Suprapubic skin (tissue), 4 donors: Measurements from ENCODE around the gene TMEM89. TPM values are rescaled to one million over a fixed set of nuclear protein-coding genes. Genes with fewer than 3 reads are reported as not detected.

Experiments used
- DNase-seq, 2 donors: peaks; one replicate each; pipeline ENCODE4 v3.0.0-alpha.2; 2019; ENCODE audit warnings: low spot score in 2 of 2
- H3K27ac ChIP-seq: fragments of 200-600 bp; sonication (generic); one replicate; pipeline ENCODE4 v1.5.1; 2019
- H3K27me3 ChIP-seq: fragments of 200-600 bp; sonication (generic); one replicate; pipeline ENCODE4 v1.5.1; 2019
- H3K36me3 ChIP-seq: fragments of 200-600 bp; sonication (generic); one replicate; pipeline ENCODE4 v1.5.1; 2019
- H3K4me1 ChIP-seq: fragments of 200-600 bp; sonication (generic); one replicate; pipeline ENCODE4 v1.5.1; 2019
- H3K4me3 ChIP-seq: fragments of 200-600 bp; sonication (generic); one replicate; pipeline ENCODE4 v1.5.1; 2019; ENCODE audit warnings: mild to moderate bottlenecking
- H3K9me3 ChIP-seq: fragments of 200-600 bp; sonication (generic); one replicate; pipeline ENCODE4 v1.5.1; 2019
- EP300 ChIP-seq: sonication (generic); formaldehyde crosslinking; IDR thresholded peaks from one replicate; pipeline ENCODE4 v1.6.1; 2017; ENCODE audit warnings: antibody characterized with exemption
- POLR2A ChIP-seq, 2 donors: fragments of 450-650 bp; IDR thresholded peaks; one replicate each; pipeline ENCODE4 v1.6.1; 2017; ENCODE audit warnings: antibody characterized with exemption in 2 of 2, mild to moderate bottlenecking in 2 of 2, moderate library complexity in 2 of 2
- POLR2AphosphoS5 ChIP-seq, 3 donors: sonication (generic); formaldehyde crosslinking; IDR thresholded peaks; one replicate each; pipeline ENCODE4 v1.6.1; 2017; ENCODE audit warnings: antibody characterized with exemption in 3 of 3
- WGBS: methylation state at CpG from one replicate; pipeline ENCODE4 v1.1.5; 2018; 5-methylcytosine and 5-hydroxymethylcytosine counted together
- total RNA-seq, 4 donors: library from RNA; depleted of rRNA; stranded (reverse); fragments of >200 nt; gene quantifications; one replicate each; pipeline ENCODE4 v1.1.0, GENCODE V29; 2016
- TF ChIP-seq, protein P1 (sequence below), 2 donors: fragments of 200-600 bp in 1 of 2; fragments of 450-650 bp in 1 of 2; sonication (generic) in 1 of 2; IDR thresholded peaks; one replicate each; pipeline ENCODE4 v1.5.1; 2016 to 2019; ENCODE audit warnings: antibody characterized with exemption in 2 of 2, mild to moderate bottlenecking in 1 of 2, moderate library complexity in 1 of 2

The TMEM89 gene
- total RNA-seq, 4 donors from 2014 or later, result not detected

DNA sequence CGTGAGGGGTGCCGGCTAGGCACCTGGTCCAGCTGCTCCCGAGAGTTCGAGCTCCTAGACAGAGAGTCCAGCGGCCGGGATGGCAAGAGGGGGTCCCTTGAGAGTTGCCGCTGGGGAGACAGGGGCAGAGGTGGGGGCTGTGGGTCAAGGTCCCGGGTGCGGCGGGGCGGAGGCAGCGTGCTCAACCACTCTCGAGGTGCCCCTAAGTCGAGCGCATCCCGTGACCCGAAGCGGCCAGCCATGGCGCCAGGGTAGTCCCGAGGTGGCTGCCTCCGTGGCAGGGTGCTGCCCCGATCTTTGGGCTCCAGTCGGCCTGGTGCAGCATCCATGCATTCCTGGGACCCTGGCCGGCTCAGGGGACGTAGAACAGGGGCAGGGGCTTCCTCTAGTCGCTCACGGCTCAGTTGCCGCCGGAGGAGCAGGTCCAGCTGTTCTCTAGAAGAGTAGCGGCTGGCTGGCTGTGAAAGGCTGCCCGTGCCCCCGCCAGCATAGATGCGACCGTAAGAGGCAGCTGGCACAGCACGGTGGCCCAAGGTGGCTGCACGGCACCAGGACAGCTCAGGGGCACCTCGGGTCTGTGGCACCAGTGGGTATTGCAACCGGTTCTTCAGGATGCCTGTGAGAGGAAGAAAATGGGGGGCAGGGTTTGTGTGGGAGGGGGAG is 18.5 kb upstream of the TMEM89 start:
- no peak for DNase-seq
- 84% methylated on average over 32 of the region's 38 CpGs for WGBS
- no peak for TF ChIP-seq POLR2A (IDR thresholded peaks at IDR 0.05)
- TF ChIP-seq, protein P1, sequence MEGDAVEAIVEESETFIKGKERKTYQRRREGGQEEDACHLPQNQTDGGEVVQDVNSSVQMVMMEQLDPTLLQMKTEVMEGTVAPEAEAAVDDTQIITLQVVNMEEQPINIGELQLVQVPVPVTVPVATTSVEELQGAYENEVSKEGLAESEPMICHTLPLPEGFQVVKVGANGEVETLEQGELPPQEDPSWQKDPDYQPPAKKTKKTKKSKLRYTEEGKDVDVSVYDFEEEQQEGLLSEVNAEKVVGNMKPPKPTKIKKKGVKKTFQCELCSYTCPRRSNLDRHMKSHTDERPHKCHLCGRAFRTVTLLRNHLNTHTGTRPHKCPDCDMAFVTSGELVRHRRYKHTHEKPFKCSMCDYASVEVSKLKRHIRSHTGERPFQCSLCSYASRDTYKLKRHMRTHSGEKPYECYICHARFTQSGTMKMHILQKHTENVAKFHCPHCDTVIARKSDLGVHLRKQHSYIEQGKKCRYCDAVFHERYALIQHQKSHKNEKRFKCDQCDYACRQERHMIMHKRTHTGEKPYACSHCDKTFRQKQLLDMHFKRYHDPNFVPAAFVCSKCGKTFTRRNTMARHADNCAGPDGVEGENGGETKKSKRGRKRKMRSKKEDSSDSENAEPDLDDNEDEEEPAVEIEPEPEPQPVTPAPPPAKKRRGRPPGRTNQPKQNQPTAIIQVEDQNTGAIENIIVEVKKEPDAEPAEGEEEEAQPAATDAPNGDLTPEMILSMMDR (IDR thresholded peaks at IDR 0.05), result no peak
- TF ChIP-seq POLR2AphosphoS5 (IDR thresholded peaks at IDR 0.05), result no peak
- TF ChIP-seq EP300, result no peak
- H3K36me3 ChIP-seq, result no peaks in the 10 kb centered on the region
- H3K4me3 ChIP-seq, result no peak overlapping the region
- H3K27ac ChIP-seq, result no peak overlapping the region
- no peaks in the 10 kb centered on the region for H3K27me3 ChIP-seq
- peaks cover 10% of the 10 kb centered on the region for H3K4me1 ChIP-seq
- no peaks in the 10 kb centered on the region for H3K9me3 ChIP-seq

- Histone ChIP-seq H3K4me1 (peaks cover 24% of the 10 kb centered on the region), H3K4me3 (no peak overlapping the region), H3K9me3 (no peaks in the 10 kb centered on the region), H3K27me3 (no peaks in the 10 kb centered on the region), H3K36me3 (peaks cover 11% of the 10 kb centered on the region), H3K27ac (no peak overlapping the region)
- WGBS, result 73% methylated on average over 6 of the region's 6 CpGs
- DNase-seq, result no peak
- TF ChIP-seq POLR2AphosphoS5 (IDR thresholded peaks at IDR 0.05) (no peak), POLR2A (IDR thresholded peaks at IDR 0.05) (no peak), EP300 (no peak)
- TF ChIP-seq, protein P1 (IDR thresholded peaks at IDR 0.05), result no peak
Observed at GRCh38 chr3:48637305-48637704, 15.7 kb upstream of the TMEM89 start.

- no peak overlapping the region for H3K27ac ChIP-seq
Observed at GRCh38 chr3:48636149-48636655, 14.6 kb upstream of the TMEM89 start.

GRCh38 chr3:48635222-48636021 is 13.9 kb upstream of the TMEM89 start, which contains the start of gene SLC26A6:
Gene SLC26A6, minus strand, starts transcription at chr3:48635461. Its CDS starts 68 bp downstream, at chr3:48635393.
- H3K9me3 ChIP-seq, result no peaks in the 10 kb centered on the region
- peaks cover 24% of the 10 kb centered on the region for H3K4me1 ChIP-seq
- peak within 1 kb of the TSS; percentile 77 for H3K4me3 ChIP-seq
- TF ChIP-seq, protein P1 (IDR thresholded peaks at IDR 0.05), result peak in 1 of 2 donors; percentile 36
- TF ChIP-seq EP300 (no peak), POLR2A (IDR thresholded peaks at IDR 0.05) (no peak), POLR2AphosphoS5 (IDR thresholded peaks at IDR 0.05) (no peak)
- DNase-seq, result peak; percentile 97 to 98
- H3K27me3 ChIP-seq, result no peaks in the 10 kb centered on the region
- peaks cover 29% of the 10 kb centered on the region for H3K36me3 ChIP-seq
- WGBS, result 0% methylated on average over 2 of the region's 68 CpGs
- peak within 1 kb of the TSS; percentile 12 for H3K27ac ChIP-seq

More at GRCh38 chr3:48636149-48636655, 14.6 kb upstream of the TMEM89 start:
- WGBS, result 49% methylated on average over 10 of the region's 10 CpGs
- TF ChIP-seq EP300, result no peak
- TF ChIP-seq POLR2A (IDR thresholded peaks at IDR 0.05), result no peak
- TF ChIP-seq POLR2AphosphoS5 (IDR thresholded peaks at IDR 0.05), result no peak
- TF ChIP-seq, protein P1 (IDR thresholded peaks at IDR 0.05), result no peak
- Histone ChIP-seq H3K9me3 (no peaks in the 10 kb centered on the region), H3K27me3 (no peaks in the 10 kb centered on the region), H3K36me3 (peaks cover 21% of the 10 kb centered on the region), H3K4me3 (peak overlapping the region; percentile 77), H3K4me1 (peaks cover 24% of the 10 kb centered on the region)
- DNase-seq, result no peak
